ENCODE data around the gene AKR1C3.
"Not testable (repeated sequence)": the region's sequence is repeated elsewhere in the genome, so short reads cannot be mapped to it uniquely, and the experiment has no call there.

Gene AKR1C3

GRCh38 chr10:5092375-5092774 lies 1.8 kb upstream of the AKR1C3 start:
- Histone ChIP-seq H3K4me1 (ENCODE audit: control insufficient read depth, insufficient read depth, low read length) (no peaks in the 10 kb centered on the region), H3K36me3 (ENCODE audit: control insufficient read depth, insufficient read depth, low read length) (no peaks in the 10 kb centered on the region), H3K27me3 (ENCODE audit: control insufficient read depth, insufficient read depth, low read length) (no peaks in the 10 kb centered on the region), H3K27ac (ENCODE audit: low read depth, low read length) (no peak overlapping the region), H3K9ac (ENCODE audit: low read length) (no peak overlapping the region), H3K4me3 (ENCODE audit: low read length) (no peak overlapping the region)

- H3K9ac ChIP-seq (ENCODE audit: low read length), result no peak overlapping the region
Observed at GRCh38 chr10:5092848-5093790, 1.1 kb upstream of the AKR1C3 start.

GRCh38 chr10:5095687-5096086 lies 1.5 kb downstream of the AKR1C3 start:
- H3K4me1 ChIP-seq (ENCODE audit: control insufficient read depth, insufficient read depth, low read length), result no peaks in the 10 kb centered on the region
- H3K36me3 ChIP-seq (ENCODE audit: control insufficient read depth, insufficient read depth, low read length), result no peaks in the 10 kb centered on the region
- H3K9ac ChIP-seq (ENCODE audit: low read length), result no peak overlapping the region
- H3K27ac ChIP-seq (ENCODE audit: low read depth, low read length), result no peak overlapping the region
- H3K27me3 ChIP-seq (ENCODE audit: control insufficient read depth, insufficient read depth, low read length), result no peaks in the 10 kb centered on the region
- peak overlapping the region; percentile 0 for H3K4me3 ChIP-seq (ENCODE audit: low read length)

More at GRCh38 chr10:5092848-5093790, 1.1 kb upstream of the AKR1C3 start:
- H3K27me3 ChIP-seq (ENCODE audit: control insufficient read depth, insufficient read depth, low read length), result no peaks in the 10 kb centered on the region
- H3K27ac ChIP-seq (ENCODE audit: low read depth, low read length), result no peak overlapping the region
- H3K36me3 ChIP-seq (ENCODE audit: control insufficient read depth, insufficient read depth, low read length), result no peaks in the 10 kb centered on the region
- no peak overlapping the region for H3K4me3 ChIP-seq (ENCODE audit: low read length)
- H3K4me1 ChIP-seq (ENCODE audit: control insufficient read depth, insufficient read depth, low read length), result no peaks in the 10 kb centered on the region

DNA sequence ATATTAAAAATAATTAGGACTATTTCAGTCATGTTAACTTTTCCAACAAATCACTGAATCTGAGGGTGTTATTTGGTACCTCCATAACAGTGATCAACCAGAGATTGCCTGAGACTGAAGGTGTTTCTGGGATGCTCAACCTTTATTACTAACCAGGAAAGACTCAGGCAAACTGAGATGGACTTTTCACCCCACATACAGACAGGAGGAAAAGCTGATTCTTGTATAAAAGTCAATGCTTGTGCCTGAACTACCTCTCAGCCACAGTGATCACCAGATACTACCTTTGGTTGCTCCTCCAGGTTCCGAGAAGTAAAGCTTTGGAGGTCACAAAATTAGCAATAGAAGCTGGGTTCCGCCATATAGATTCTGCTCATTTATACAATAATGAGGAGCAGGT lies 1.9 kb downstream of the AKR1C3 start:
- H3K4me3 ChIP-seq (ENCODE audit: low read length), result peak overlapping the region; percentile 0
- H3K27me3 ChIP-seq (ENCODE audit: control insufficient read depth, insufficient read depth, low read length), result no peaks in the 10 kb centered on the region
- H3K9ac ChIP-seq (ENCODE audit: low read length), result no peak overlapping the region
- no peaks in the 10 kb centered on the region for H3K4me1 ChIP-seq (ENCODE audit: control insufficient read depth, insufficient read depth, low read length)
- H3K36me3 ChIP-seq (ENCODE audit: control insufficient read depth, insufficient read depth, low read length), result no peaks in the 10 kb centered on the region
- H3K27ac ChIP-seq (ENCODE audit: low read depth, low read length), result no peak overlapping the region

DNA sequence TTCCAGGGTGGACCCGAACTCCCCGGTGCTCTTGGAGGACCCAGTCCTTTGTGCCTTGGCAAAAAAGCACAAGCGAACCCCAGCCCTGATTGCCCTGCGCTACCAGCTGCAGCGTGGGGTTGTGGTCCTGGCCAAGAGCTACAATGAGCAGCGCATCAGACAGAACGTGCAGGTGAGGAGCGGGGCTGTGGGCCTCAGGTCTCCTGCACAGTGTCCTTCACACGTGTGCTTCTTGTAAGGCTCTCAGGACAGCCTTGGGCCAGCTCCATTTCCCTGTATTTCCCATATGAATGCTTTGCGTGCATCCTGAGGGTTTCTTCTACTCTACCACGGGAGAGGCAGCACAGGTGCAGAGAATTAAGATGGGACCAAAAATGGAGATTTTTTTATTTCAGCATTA lies 8.3 kb downstream of the AKR1C3 start:
- H3K9ac ChIP-seq (ENCODE audit: low read length); H3K36me3 ChIP-seq (ENCODE audit: control insufficient read depth, insufficient read depth, low read length); H3K27ac ChIP-seq (ENCODE audit: low read depth, low read length); H3K27me3 ChIP-seq (ENCODE audit: control insufficient read depth, insufficient read depth, low read length); H3K4me1 ChIP-seq (ENCODE audit: control insufficient read depth, insufficient read depth, low read length); H3K4me3 ChIP-seq (ENCODE audit: low read length): not testable (repeated sequence)

DNA sequence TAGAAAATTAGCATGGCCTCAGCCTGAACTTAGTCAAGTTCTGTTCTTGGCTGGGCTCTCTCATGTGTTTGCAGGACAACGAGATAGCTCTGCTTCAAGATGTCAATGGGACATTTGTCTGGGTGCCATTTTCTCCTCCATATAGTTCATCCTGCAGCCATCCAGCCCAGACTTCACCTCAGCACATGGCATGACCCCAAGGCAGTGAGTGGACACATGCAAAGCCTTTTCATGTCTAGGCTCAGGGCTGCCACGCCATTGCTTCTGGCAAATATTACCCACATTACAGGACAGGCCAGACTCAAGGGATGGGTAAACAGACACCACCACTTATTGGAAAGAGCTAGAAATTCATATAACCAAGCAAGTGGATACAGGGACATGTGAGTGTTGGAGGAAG lies 9.3 kb downstream of the AKR1C3 start:
- Histone ChIP-seq H3K27me3 (ENCODE audit: control insufficient read depth, insufficient read depth, low read length) (no peaks in the 10 kb centered on the region), H3K27ac (ENCODE audit: low read depth, low read length) (no peak overlapping the region), H3K4me3 (ENCODE audit: low read length) (no peak overlapping the region), H3K36me3 (ENCODE audit: control insufficient read depth, insufficient read depth, low read length) (no peaks in the 10 kb centered on the region), H3K4me1 (ENCODE audit: control insufficient read depth, insufficient read depth, low read length) (no peaks in the 10 kb centered on the region), H3K9ac (ENCODE audit: low read length) (no peak overlapping the region)

DNA sequence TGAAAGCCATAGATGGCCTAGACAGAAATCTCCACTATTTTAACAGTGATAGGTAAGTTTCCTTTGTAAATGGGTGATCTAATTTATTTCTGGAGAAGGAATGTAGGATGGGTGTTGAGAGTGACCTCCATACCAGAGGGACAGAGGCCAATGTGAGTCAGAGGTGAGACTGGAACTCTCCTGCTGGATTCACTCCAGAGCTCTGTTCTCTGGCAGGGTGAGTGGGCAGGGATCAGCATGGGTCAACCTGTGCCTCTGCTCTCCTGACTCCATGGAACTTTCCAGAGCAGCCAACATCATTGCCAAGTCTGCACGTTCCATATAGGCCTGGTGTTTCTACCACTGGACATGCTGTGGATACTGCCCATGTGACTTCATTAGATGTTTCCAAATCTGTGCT lies 11.4 kb downstream of the AKR1C3 start:
- no peak overlapping the region for H3K4me3 ChIP-seq (ENCODE audit: low read length)
- no peaks in the 10 kb centered on the region for H3K36me3 ChIP-seq (ENCODE audit: control insufficient read depth, insufficient read depth, low read length)
- no peaks in the 10 kb centered on the region for H3K4me1 ChIP-seq (ENCODE audit: control insufficient read depth, insufficient read depth, low read length)
- H3K27me3 ChIP-seq (ENCODE audit: control insufficient read depth, insufficient read depth, low read length), result no peaks in the 10 kb centered on the region
- no peak overlapping the region for H3K27ac ChIP-seq (ENCODE audit: low read depth, low read length)
- no peak overlapping the region for H3K9ac ChIP-seq (ENCODE audit: low read length)

DNA sequence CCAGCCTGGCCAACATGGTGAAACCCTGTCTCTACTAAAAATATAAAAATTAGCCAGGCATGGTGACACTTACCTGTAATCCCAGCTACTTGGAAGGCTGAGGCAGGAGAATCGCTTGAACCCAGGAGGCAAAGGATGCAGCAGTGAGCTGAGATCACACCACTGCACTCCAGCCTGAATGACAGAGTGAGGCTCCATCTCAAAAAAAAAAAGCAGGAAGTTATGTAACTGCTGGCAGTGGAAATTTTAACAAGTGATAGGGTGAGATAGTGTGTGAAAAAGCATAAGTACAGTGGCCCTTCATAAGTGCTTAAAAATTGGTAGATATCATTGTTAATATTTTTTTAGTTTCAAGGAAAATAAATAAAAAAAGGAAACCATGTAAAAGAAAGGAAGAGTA lies 12.3 kb downstream of the AKR1C3 start:
- Histone ChIP-seq H3K36me3 (ENCODE audit: control insufficient read depth, insufficient read depth, low read length) (no peaks in the 10 kb centered on the region), H3K27ac (ENCODE audit: low read depth, low read length) (no peak overlapping the region)

GRCh38 chr10:5107860-5108526 lies 13.8 kb downstream of the AKR1C3 start:
- Histone ChIP-seq H3K27ac (ENCODE audit: low read depth, low read length) (no peak overlapping the region), H3K36me3 (ENCODE audit: control insufficient read depth, insufficient read depth, low read length) (no peaks in the 10 kb centered on the region)

More for the DNA sequence above, 12.3 kb downstream of the AKR1C3 start:
- H3K4me1 ChIP-seq (ENCODE audit: control insufficient read depth, insufficient read depth, low read length), result no peaks in the 10 kb centered on the region
- H3K4me3 ChIP-seq (ENCODE audit: low read length), result no peak overlapping the region
- H3K9ac ChIP-seq (ENCODE audit: low read length), result no peak overlapping the region
- no peaks in the 10 kb centered on the region for H3K27me3 ChIP-seq (ENCODE audit: control insufficient read depth, insufficient read depth, low read length)

DNA sequence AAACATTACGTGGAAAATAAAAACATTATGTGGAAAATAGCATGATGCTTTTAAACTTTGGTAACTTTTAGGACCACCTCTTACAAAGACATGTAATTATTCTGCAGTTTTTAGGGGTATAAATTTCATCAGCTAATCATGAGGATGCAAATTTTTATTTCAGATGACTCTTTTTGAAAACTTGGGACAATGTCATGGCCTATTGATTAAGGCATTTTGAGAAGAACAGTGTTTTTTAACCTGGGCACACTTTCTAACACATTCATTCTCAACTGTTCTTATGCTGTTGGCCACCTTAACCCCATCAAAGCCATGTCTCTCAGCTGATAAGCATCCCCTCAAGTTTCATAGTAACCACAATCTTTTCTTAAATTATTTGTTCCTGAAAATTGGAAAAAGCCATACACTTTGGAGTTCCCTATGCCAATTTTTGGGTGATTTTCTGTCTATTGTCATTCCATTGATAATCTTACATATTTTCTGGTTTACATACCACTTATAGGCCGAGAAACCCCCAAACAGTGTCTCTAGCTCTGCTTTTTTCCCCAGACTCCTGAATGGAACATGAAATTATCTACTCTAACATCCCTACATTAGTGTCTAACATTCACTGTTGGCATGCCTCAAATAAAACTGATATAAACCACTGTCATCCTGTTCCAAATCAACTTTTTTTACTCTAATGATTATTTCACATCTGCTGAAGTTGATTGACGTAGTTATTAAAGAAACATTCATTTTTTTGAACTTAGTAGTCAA lies 14.6 kb downstream of the AKR1C3 start:
- Histone ChIP-seq H3K4me3 (ENCODE audit: low read length) (no peak overlapping the region), H3K4me1 (ENCODE audit: control insufficient read depth, insufficient read depth, low read length) (no peaks in the 10 kb centered on the region), H3K36me3 (ENCODE audit: control insufficient read depth, insufficient read depth, low read length) (no peaks in the 10 kb centered on the region), H3K9ac (ENCODE audit: low read length) (no peak overlapping the region), H3K27ac (ENCODE audit: low read depth, low read length) (no peak overlapping the region), H3K27me3 (ENCODE audit: control insufficient read depth, insufficient read depth, low read length) (no peaks in the 10 kb centered on the region)

More at GRCh38 chr10:5107860-5108526, 13.8 kb downstream of the AKR1C3 start:
- H3K9ac ChIP-seq (ENCODE audit: low read length), result no peak overlapping the region
- H3K4me1 ChIP-seq (ENCODE audit: control insufficient read depth, insufficient read depth, low read length), result no peaks in the 10 kb centered on the region
- H3K4me3 ChIP-seq (ENCODE audit: low read length), result no peak overlapping the region
- no peaks in the 10 kb centered on the region for H3K27me3 ChIP-seq (ENCODE audit: control insufficient read depth, insufficient read depth, low read length)

- not testable (repeated sequence) for H3K36me3 ChIP-seq (ENCODE audit: control insufficient read depth, insufficient read depth, low read length); H3K4me3 ChIP-seq (ENCODE audit: low read length); H3K27me3 ChIP-seq (ENCODE audit: control insufficient read depth, insufficient read depth, low read length); H3K4me1 ChIP-seq (ENCODE audit: control insufficient read depth, insufficient read depth, low read length); H3K9ac ChIP-seq (ENCODE audit: low read length); H3K27ac ChIP-seq (ENCODE audit: low read depth, low read length)
Observed at GRCh38 chr10:5109861-5110260, 15.6 kb downstream of the AKR1C3 start.

DNA sequence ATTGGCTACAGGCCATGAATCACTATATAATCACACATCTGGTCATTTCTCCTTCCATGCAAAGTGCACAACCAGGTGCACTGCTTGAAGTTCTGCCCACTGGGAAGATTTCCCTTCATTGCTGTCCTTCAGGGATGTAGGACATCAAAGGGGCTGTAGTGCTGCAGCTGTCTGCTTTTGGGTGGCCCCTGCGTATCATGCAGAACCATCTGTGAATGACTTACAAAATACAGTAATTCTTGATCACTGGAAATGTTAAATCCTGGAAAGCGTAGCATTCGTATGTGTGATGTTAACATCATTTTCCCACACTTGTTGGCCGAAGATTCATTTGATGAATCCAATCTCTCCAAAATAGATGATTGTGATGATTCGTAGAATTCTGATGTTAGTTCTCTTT lies 22.4 kb downstream of the AKR1C3 start:
- no peaks in the 10 kb centered on the region for H3K27me3 ChIP-seq (ENCODE audit: control insufficient read depth, insufficient read depth, low read length)

More for the DNA sequence above, 22.4 kb downstream of the AKR1C3 start:
- Histone ChIP-seq H3K9ac (ENCODE audit: low read length) (no peak overlapping the region), H3K27ac (ENCODE audit: low read depth, low read length) (no peak overlapping the region), H3K4me3 (ENCODE audit: low read length) (no peak overlapping the region), H3K4me1 (ENCODE audit: control insufficient read depth, insufficient read depth, low read length) (no peaks in the 10 kb centered on the region), H3K36me3 (ENCODE audit: control insufficient read depth, insufficient read depth, low read length) (no peaks in the 10 kb centered on the region)

Measured in rectal smooth muscle tissue (tissue), 1 donor.